Mesothelial cell of epicardium (in vitro differentiated cells): ENCODE measurements around the gene PARP4. TPM values are rescaled to one million over a fixed set of nuclear protein-coding genes. Genes with fewer than 3 reads are reported as not detected.

Source experiments
- DNase-seq, 2 experiments: peaks; one replicate each; pipeline ENCODE4 v3.0.0; 2021; ENCODE audit warnings: low spot score in 2 of 2; ENCODE audit not compliant: unreplicated experiment in 2 of 2
- H3K27ac Mint-ChIP-seq: 2 replicates; pipeline ENCODE4 v1.8.0; 2021; ENCODE audit warnings: mixed read lengths
- H3K27me3 Mint-ChIP-seq: 2 replicates; pipeline ENCODE4 v1.8.0; 2021; ENCODE audit warnings: low read depth, mixed read lengths
- H3K36me3 Mint-ChIP-seq: 2 replicates; pipeline ENCODE4 v1.8.0; 2021; ENCODE audit warnings: mixed read lengths
- H3K4me1 Mint-ChIP-seq: 2 replicates; pipeline ENCODE4 v1.8.0; 2021; ENCODE audit warnings: mixed read lengths
- H3K4me3 Mint-ChIP-seq: 2 replicates; pipeline ENCODE4 v1.8.0; 2021; ENCODE audit warnings: mild to moderate bottlenecking, moderate library complexity, mixed read lengths
- H3K9me3 Mint-ChIP-seq: 2 replicates; pipeline ENCODE4 v1.8.0; 2021; ENCODE audit warnings: mixed read lengths
- CTCF ChIP-seq: fragments of 200-600 bp; sonication (generic); IDR thresholded peaks from one replicate; pipeline ENCODE4 v1.5.0; 2021; ENCODE audit warnings: antibody characterized with exemption; ENCODE audit not compliant: unreplicated experiment
- total RNA-seq: library from RNA; stranded (reverse); gene quantifications from 3 replicates; pipeline ENCODE4 v1.2.1, GENCODE V29; 2021

Gene PARP4
- total RNA-seq, 1 donor from 2014 or later: 44.2 TPM

GRCh38 chr13:24459726-24460125 lies 52.9 kb downstream of the PARP4 start:
- Mint-ChIP-seq H3K4me1 (no peaks in the 10 kb centered on the region), H3K27me3 (no peaks in the 10 kb centered on the region), H3K36me3 (peaks cover 51% of the 10 kb centered on the region), H3K9me3 (peaks cover 5% of the 10 kb centered on the region), H3K27ac (no peak overlapping the region), H3K4me3 (no peak overlapping the region)
- no peak for DNase-seq
- no peak for TF ChIP-seq CTCF

GRCh38 chr13:24459234-24459633 lies 53.3 kb downstream of the PARP4 start:
- peaks cover under 1% of the 10 kb centered on the region for H3K9me3 Mint-ChIP-seq
- peaks cover 46% of the 10 kb centered on the region for H3K36me3 Mint-ChIP-seq
- H3K4me1 Mint-ChIP-seq: no peaks in the 10 kb centered on the region
- H3K27ac Mint-ChIP-seq: no peak overlapping the region
- no peak for TF ChIP-seq CTCF
- no peaks in the 10 kb centered on the region for H3K27me3 Mint-ChIP-seq
- DNase-seq: no peak
- H3K4me3 Mint-ChIP-seq: no peak overlapping the region

GRCh38 chr13:24458736-24459135 lies 53.8 kb downstream of the PARP4 start:
- no peak for TF ChIP-seq CTCF
- Mint-ChIP-seq H3K36me3 (peaks cover 41% of the 10 kb centered on the region), H3K9me3 (no peaks in the 10 kb centered on the region), H3K4me3 (no peak overlapping the region), H3K27me3 (no peaks in the 10 kb centered on the region), H3K4me1 (no peaks in the 10 kb centered on the region), H3K27ac (no peak overlapping the region)
- no peak for DNase-seq

- H3K36me3 Mint-ChIP-seq: peaks cover 42% of the 10 kb centered on the region
- no peak for DNase-seq
- H3K27me3 Mint-ChIP-seq: no peaks in the 10 kb centered on the region
- no peaks in the 10 kb centered on the region for H3K4me1 Mint-ChIP-seq
- no peak for TF ChIP-seq CTCF
- no peak overlapping the region for H3K27ac Mint-ChIP-seq
- H3K4me3 Mint-ChIP-seq: no peak overlapping the region
- H3K9me3 Mint-ChIP-seq: no peaks in the 10 kb centered on the region
Measured at GRCh38 chr13:24456396-24456795, 56.2 kb downstream of the PARP4 start.

GRCh38 chr13:24454056-24454455 lies 58.5 kb downstream of the PARP4 start:
- H3K36me3 Mint-ChIP-seq: peaks cover 43% of the 10 kb centered on the region
- no peak overlapping the region for H3K4me3 Mint-ChIP-seq
- H3K27me3 Mint-ChIP-seq: no peaks in the 10 kb centered on the region
- no peak overlapping the region for H3K27ac Mint-ChIP-seq
- no peak for DNase-seq
- H3K9me3 Mint-ChIP-seq: no peaks in the 10 kb centered on the region
- peaks cover 3% of the 10 kb centered on the region for H3K4me1 Mint-ChIP-seq
- TF ChIP-seq CTCF: no peak

GRCh38 chr13:24452044-24452443 lies 60.5 kb downstream of the PARP4 start:
- H3K27me3 Mint-ChIP-seq: no peaks in the 10 kb centered on the region
- H3K36me3 Mint-ChIP-seq: peaks cover 46% of the 10 kb centered on the region
- DNase-seq: no peak
- H3K9me3 Mint-ChIP-seq: no peaks in the 10 kb centered on the region
- no peak overlapping the region for H3K4me3 Mint-ChIP-seq
- TF ChIP-seq CTCF: no peak
- no peak overlapping the region for H3K27ac Mint-ChIP-seq
- peaks cover 3% of the 10 kb centered on the region for H3K4me1 Mint-ChIP-seq
